GDM1 (cell line): ENCODE measurements around the gene KCTD2.
"Not testable (repeated sequence)": the region's sequence is repeated elsewhere in the genome, so short reads cannot be mapped to it uniquely, and the experiment has no call there.

Experiments
- DNase-seq: peaks from one replicate; lab custom pipeline; 2025; lab: John Stamatoyannopoulos, UW

KCTD2 gene

GRCh38 chr17:75020331-75021110 lies 26.5 kb upstream of the KCTD2 start:
- no peak for DNase-seq

- DNase-seq, result no peak
Measured at GRCh38 chr17:75024686-75025397, 22.2 kb upstream of the KCTD2 start.

- DNase-seq, result peak; percentile 76
Measured at GRCh38 chr17:75025398-75025734, 21.7 kb upstream of the KCTD2 start.

GRCh38 chr17:75026650-75027049 lies 20.4 kb upstream of the KCTD2 start:
- DNase-seq, result not testable (repeated sequence)

GRCh38 chr17:75030161-75030560 lies 16.9 kb upstream of the KCTD2 start:
- no peak for DNase-seq

GRCh38 chr17:75031972-75032719 lies 14.9 kb upstream of the KCTD2 start:
- peak; percentile 30 for DNase-seq

- DNase-seq, result no peak
Measured at GRCh38 chr17:75032720-75033280, 14.2 kb upstream of the KCTD2 start.

- peak; percentile 84 for DNase-seq
Measured at GRCh38 chr17:75033346-75034235, 13.4 kb upstream of the KCTD2 start.

- DNase-seq, result peak; percentile 88
Measured at GRCh38 chr17:75034236-75034908, 12.7 kb upstream of the KCTD2 start.

- DNase-seq, result no peak
Measured at GRCh38 chr17:75036643-75037268, 10.3 kb upstream of the KCTD2 start.

- DNase-seq, result peak; percentile 77
Measured at GRCh38 chr17:75039238-75039637, 7.8 kb upstream of the KCTD2 start.

- DNase-seq, result no peak
Measured at GRCh38 chr17:75041656-75042280, 5.3 kb upstream of the KCTD2 start.

- not testable (repeated sequence) for DNase-seq
Measured at GRCh38 chr17:75043789-75044188, 3.2 kb upstream of the KCTD2 start.

- DNase-seq, result no peak
Measured at GRCh38 chr17:75044716-75045115, 2.3 kb upstream of the KCTD2 start.

- DNase-seq, result not testable (repeated sequence)
Measured at GRCh38 chr17:75045946-75046406, 1.0 kb upstream of the KCTD2 start.

GRCh38 chr17:75047398-75048098 lies 523 bp downstream of the KCTD2 start:
- DNase-seq, result no peak

GRCh38 chr17:75048249-75048878 lies 1.3 kb downstream of the KCTD2 start:
- no peak for DNase-seq

GRCh38 chr17:75049057-75049456 lies 2.0 kb downstream of the KCTD2 start:
- no peak for DNase-seq

GRCh38 chr17:75049706-75050105 lies 2.7 kb downstream of the KCTD2 start:
- no peak for DNase-seq
